Hematopoietic multipotent progenitor cell (in vitro differentiated cells): ENCODE measurements around the gene IFT88. TPM values are rescaled to one million over a fixed set of nuclear protein-coding genes. Genes with fewer than 3 reads are reported as not detected.

Source experiments
- small RNA-seq: library from RNA; depleted of rRNA; stranded (forward); fragments of <200 nt; gene quantifications from one replicate; pipeline ENCODE3, GENCODE V24; 2012
- total RNA-seq: library from RNA; depleted of rRNA; stranded (reverse); fragments of >200 nt; gene quantifications from one replicate; pipeline ENCODE4 v1.2.3, GENCODE V29; 2012

The IFT88 gene
- total RNA-seq, 1 donor, result 7.0 TPM

Small RNA genes lying within 50 kb of the gene (small RNA-seq; reads per million reads assigned to genes)
- gene RNU2-7P, result 0.34 reads per million

Other genes starting within 250 kb of the IFT88 start
- gene CRYL1, start 41.3 kb upstream of the IFT88 start, total RNA-seq, result 31.8 TPM
- gene IL17D, start 136.5 kb downstream of the IFT88 start, total RNA-seq, result 1.9 TPM
- 3.2 TPM for gene EEF1AKMT1, start 206.8 kb downstream of the IFT88 start, total RNA-seq